ENCODE measurements around the gene OR2G3.

OR2G3 gene

DNA sequence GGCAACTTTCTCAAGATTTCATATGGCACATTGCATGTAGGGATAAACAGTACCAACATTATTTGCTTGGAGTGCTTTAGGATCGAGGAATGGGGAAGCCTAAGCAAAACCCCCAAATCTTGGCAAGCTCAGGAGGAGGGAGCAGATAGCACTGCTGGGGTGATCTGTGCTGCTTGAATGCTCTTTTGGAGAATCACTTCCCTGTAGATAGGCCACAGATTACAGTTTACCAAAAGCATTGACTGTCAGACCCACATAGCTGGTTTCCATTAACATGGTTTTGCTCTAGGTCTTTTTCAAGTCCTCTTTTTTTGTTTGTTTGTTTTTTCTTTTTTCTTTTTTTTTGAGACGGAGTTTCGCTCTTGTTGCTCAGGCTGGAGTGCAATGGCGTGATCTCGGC lies 37.4 kb downstream of the OR2G3 start:
- Mint-ChIP-seq H3K36me3 (ENCODE audit: low read depth) (no peaks in the 10 kb centered on the region), H3K4me1 (ENCODE audit: low read depth) (no peaks in the 10 kb centered on the region), H3K27me3 (peaks cover 23% of the 10 kb centered on the region), H3K9me3 (peaks cover 9% of the 10 kb centered on the region), H3K27ac (no peak overlapping the region), H3K4me3 (no peak overlapping the region)

DNA sequence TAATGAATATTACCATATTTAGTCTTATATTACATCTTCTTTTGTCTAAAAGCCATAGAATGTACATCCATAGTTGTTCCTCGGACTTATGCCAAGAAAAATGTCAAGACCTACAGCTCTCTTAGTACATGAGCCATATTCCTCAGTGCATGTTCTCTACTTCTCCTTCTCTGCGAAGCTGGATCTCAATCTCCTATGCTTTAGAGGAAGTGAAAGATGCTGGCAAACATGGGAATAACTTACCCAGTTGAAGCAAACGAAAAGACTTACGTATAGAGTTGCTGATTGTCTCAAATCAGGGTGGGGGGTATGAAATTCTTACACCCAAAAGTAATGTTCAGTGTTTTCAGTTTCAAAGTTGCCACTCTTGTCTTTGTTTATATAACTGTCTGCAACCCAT lies 41.5 kb downstream of the OR2G3 start:
- Mint-ChIP-seq H3K4me1 (ENCODE audit: low read depth) (no peaks in the 10 kb centered on the region), H3K27ac (no peak overlapping the region), H3K27me3 (no peaks in the 10 kb centered on the region), H3K4me3 (no peak overlapping the region), H3K36me3 (ENCODE audit: low read depth) (no peaks in the 10 kb centered on the region), H3K9me3 (peaks cover 6% of the 10 kb centered on the region)

GRCh38 chr1:247647864-247648263 lies 42.5 kb downstream of the OR2G3 start:
- H3K4me3 Mint-ChIP-seq: no peak overlapping the region
- H3K4me1 Mint-ChIP-seq (ENCODE audit: low read depth): no peaks in the 10 kb centered on the region
- H3K36me3 Mint-ChIP-seq (ENCODE audit: low read depth): no peaks in the 10 kb centered on the region
- H3K27ac Mint-ChIP-seq: no peak overlapping the region
- peaks cover 6% of the 10 kb centered on the region for H3K9me3 Mint-ChIP-seq
- H3K27me3 Mint-ChIP-seq: no peaks in the 10 kb centered on the region

- H3K27me3 Mint-ChIP-seq: no peaks in the 10 kb centered on the region
- no peak overlapping the region for H3K27ac Mint-ChIP-seq
- H3K9me3 Mint-ChIP-seq: no peaks in the 10 kb centered on the region
- no peaks in the 10 kb centered on the region for H3K36me3 Mint-ChIP-seq (ENCODE audit: low read depth)
- no peaks in the 10 kb centered on the region for H3K4me1 Mint-ChIP-seq (ENCODE audit: low read depth)
- H3K4me3 Mint-ChIP-seq: no peak overlapping the region
These were observed 47.7 kb downstream of the OR2G3 start for GRCh38 chr1:247653040-247653439.

Data from stimulated activated naive CD8-positive, alpha-beta T cell treated with anti-CD3 and anti-CD28 coated beads, Interleukin-15, Interleukin-2, amounts not matched to agents 100 ng/mL and 50 ng/mL, for 24 hours (primary cell).